ENCODE measurements around the gene SSBP1. TPM values are rescaled to one million over a fixed set of nuclear protein-coding genes. Genes with fewer than 3 reads are reported as not detected.

SSBP1 gene
- total and polyA plus RNA-seq, 2 experiments from 2014 or later, result 113 to 278 TPM

- H3K79me2 ChIP-seq (ENCODE audit: insufficient read depth), result no peaks in the 10 kb centered on the region; the same call in 1 of the 2 replicates
- H3K4me1 ChIP-seq (ENCODE audit: insufficient read depth), result no peaks in the 10 kb centered on the region
- 76 to 86% methylated on average over 3 of the region's 3 CpGs for WGBS, 2 experiments (ENCODE audit: low coverage in 1 of 2, low lambda C conversion rate in 2 of 2, missing lambda C conversion rate in 2 of 2)
- no peak overlapping the region for H3K4me2 ChIP-seq (ENCODE audit: unreplicated experiment)
- in situ Hi-C loops (cut with MboI), result no loop called here
- no peak for TF ChIP-seq EZH2phosphoT487 (IDR thresholded peaks at IDR 0.05; ENCODE audit: insufficient read depth, low read depth)
- no peak for TF ChIP-seq EZH2 (IDR thresholded peaks at IDR 0.05; ENCODE audit: insufficient read depth, poor library complexity, severe bottlenecking)
- H3F3A ChIP-seq (ENCODE audit: insufficient read depth), result no peaks in the 10 kb centered on the region
- H3K27ac ChIP-seq, result no peak overlapping the region
- no peak overlapping the region for H3K4me3 ChIP-seq
- no peak overlapping the region for H2AFZ ChIP-seq
- H3K9me3 ChIP-seq (ENCODE audit: low read depth), result no peaks in the 10 kb centered on the region
- H3K9me2 ChIP-seq (ENCODE audit: insufficient read depth), result 0 out of 2 replicates have a peak, but pooled peaks cover 4% of the 10 kb centered on the region
- no peak overlapping the region for H3K9ac ChIP-seq
- H3K36me3 ChIP-seq (ENCODE audit: low read depth), result no peaks in the 10 kb centered on the region
- no peak for DNase-seq
- H4K20me1 ChIP-seq (ENCODE audit: insufficient read depth), result no peaks in the 10 kb centered on the region
- no peaks in the 10 kb centered on the region for H3K27me3 ChIP-seq (replicated peaks; ENCODE audit: insufficient read depth)
Observed at GRCh38 chr7:141693082-141693481, 45.1 kb upstream of the SSBP1 start.

GRCh38 chr7:141695803-141696289, 42.3 kb upstream of the SSBP1 start:
- Histone ChIP-seq H2AFZ (no peak overlapping the region), H3F3A (ENCODE audit: insufficient read depth) (no peaks in the 10 kb centered on the region), H3K9me3 (ENCODE audit: low read depth) (no peaks in the 10 kb centered on the region), H3K9me2 (ENCODE audit: insufficient read depth) (0 out of 2 replicates have a peak, but pooled peaks cover 4% of the 10 kb centered on the region), H3K79me2 (ENCODE audit: insufficient read depth) (no peaks in the 10 kb centered on the region; the same call in 1 of the 2 replicates), H3K27me3 (replicated peaks; ENCODE audit: insufficient read depth) (no peaks in the 10 kb centered on the region), H4K20me1 (ENCODE audit: insufficient read depth) (no peaks in the 10 kb centered on the region), H3K4me1 (ENCODE audit: insufficient read depth) (no peaks in the 10 kb centered on the region), H3K27ac (no peak overlapping the region), H3K4me2 (ENCODE audit: unreplicated experiment) (no peak overlapping the region), H3K9ac (no peak overlapping the region), H3K36me3 (ENCODE audit: low read depth) (no peaks in the 10 kb centered on the region), H3K4me3 (no peak overlapping the region)
- in situ Hi-C loops (cut with MboI), result no loop called here
- TF ChIP-seq EZH2 (IDR thresholded peaks at IDR 0.05; ENCODE audit: insufficient read depth, poor library complexity, severe bottlenecking) (no peak), EZH2phosphoT487 (IDR thresholded peaks at IDR 0.05; ENCODE audit: insufficient read depth, low read depth) (no peak)
- no peak for DNase-seq
- 91 to 95% methylated on average over 6 of the region's 6 CpGs for WGBS, 2 experiments (ENCODE audit: low coverage in 1 of 2, low lambda C conversion rate in 2 of 2, missing lambda C conversion rate in 2 of 2)

- Histone ChIP-seq H3K79me2 (ENCODE audit: insufficient read depth) (no peaks in the 10 kb centered on the region; the same call in 1 of the 2 replicates), H3K4me3 (no peak overlapping the region), H3F3A (ENCODE audit: insufficient read depth) (no peaks in the 10 kb centered on the region), H3K9me2 (ENCODE audit: insufficient read depth) (0 out of 2 replicates have a peak, but pooled peaks cover 4% of the 10 kb centered on the region), H3K9me3 (ENCODE audit: low read depth) (no peaks in the 10 kb centered on the region), H3K4me1 (ENCODE audit: insufficient read depth) (no peaks in the 10 kb centered on the region), H3K36me3 (ENCODE audit: low read depth) (no peaks in the 10 kb centered on the region), H4K20me1 (ENCODE audit: insufficient read depth) (no peaks in the 10 kb centered on the region), H3K27me3 (replicated peaks; ENCODE audit: insufficient read depth) (no peaks in the 10 kb centered on the region), H3K27ac (no peak overlapping the region), H2AFZ (no peak overlapping the region), H3K4me2 (ENCODE audit: unreplicated experiment) (no peak overlapping the region), H3K9ac (no peak overlapping the region)
- 43 to 64% methylated on average over 2 of the region's 2 CpGs for WGBS, 2 experiments (ENCODE audit: low coverage in 1 of 2, low lambda C conversion rate in 2 of 2, missing lambda C conversion rate in 2 of 2)
- in situ Hi-C loops (cut with MboI), result no loop called here
- no peak for TF ChIP-seq EZH2 (IDR thresholded peaks at IDR 0.05; ENCODE audit: insufficient read depth, poor library complexity, severe bottlenecking)
- no peak for TF ChIP-seq EZH2phosphoT487 (IDR thresholded peaks at IDR 0.05; ENCODE audit: insufficient read depth, low read depth)
- no peak for DNase-seq
Observed at GRCh38 chr7:141696348-141696747, 41.8 kb upstream of the SSBP1 start.

GRCh38 chr7:141697211-141697871, 40.8 kb upstream of the SSBP1 start:
- Histone ChIP-seq H3K4me2 (ENCODE audit: unreplicated experiment) (no peak overlapping the region), H3K79me2 (ENCODE audit: insufficient read depth) (no peaks in the 10 kb centered on the region; the same call in 1 of the 2 replicates), H2AFZ (no peak overlapping the region), H3F3A (ENCODE audit: insufficient read depth) (no peaks in the 10 kb centered on the region; the same call in 1 of the 2 replicates), H3K27me3 (replicated peaks; ENCODE audit: insufficient read depth) (no peaks in the 10 kb centered on the region), H3K9me2 (ENCODE audit: insufficient read depth) (no peaks in the 10 kb centered on the region), H4K20me1 (ENCODE audit: insufficient read depth) (no peaks in the 10 kb centered on the region), H3K27ac (no peak overlapping the region), H3K9ac (no peak overlapping the region), H3K9me3 (ENCODE audit: low read depth) (no peaks in the 10 kb centered on the region), H3K4me3 (no peak overlapping the region), H3K36me3 (ENCODE audit: low read depth) (no peaks in the 10 kb centered on the region), H3K4me1 (ENCODE audit: insufficient read depth) (no peaks in the 10 kb centered on the region)
- TF ChIP-seq EZH2 (IDR thresholded peaks at IDR 0.05; ENCODE audit: insufficient read depth, poor library complexity, severe bottlenecking) (no peak), EZH2phosphoT487 (IDR thresholded peaks at IDR 0.05; ENCODE audit: insufficient read depth, low read depth) (no peak)
- WGBS, 2 experiments (ENCODE audit: low coverage in 1 of 2, low lambda C conversion rate in 2 of 2, missing lambda C conversion rate in 2 of 2), result 64 to 71% methylated on average over 10 of the region's 10 CpGs
- DNase-seq, result peak; percentile 49
- in situ Hi-C loops (cut with MboI), result no loop called here

All from GM23248 (cell line).